ENCODE results near the gene CACHD1. TPM values are rescaled to one million over a fixed set of nuclear protein-coding genes. Genes with fewer than 3 reads are reported as not detected.
"Not testable (repeated sequence)": the region's sequence is repeated elsewhere in the genome, so short reads cannot be mapped to it uniquely, and the experiment has no call there.

Gene CACHD1
- total RNA-seq, 2 experiments from 2014 or later = 0.47 to 0.48 TPM

DNA sequence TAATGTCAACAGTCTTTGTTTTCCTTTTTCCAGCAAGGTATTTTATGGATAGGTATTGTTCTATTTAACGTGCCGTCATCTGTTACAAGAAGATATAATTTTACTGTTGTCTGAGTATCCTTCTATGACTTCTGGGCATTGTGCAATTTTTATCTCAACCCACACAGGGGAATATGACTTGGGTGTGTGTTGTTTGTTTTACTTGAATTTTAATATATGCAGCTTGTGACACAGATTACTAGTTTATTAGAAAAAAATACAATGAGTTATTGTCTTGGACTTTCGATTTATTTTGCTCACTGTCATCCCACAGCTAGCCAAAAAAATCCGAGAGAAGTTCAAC lies 111.9 kb downstream of the CACHD1 start:
- H3K4me3 Mint-ChIP-seq = no peak overlapping the region
- no peaks in the 10 kb centered on the region for H3K36me3 Mint-ChIP-seq (ENCODE audit: low read depth)
- no peak overlapping the region for H3K27ac Mint-ChIP-seq
- H3K4me1 Mint-ChIP-seq = peaks cover 5% of the 10 kb centered on the region
- CTCF ChIA-PET = no interaction called here
- no peak for DNase-seq
- POLR2A ChIA-PET = no interaction called here
- no peaks in the 10 kb centered on the region for H3K27me3 Mint-ChIP-seq
- H3K9me3 Mint-ChIP-seq = no peaks in the 10 kb centered on the region

DNA sequence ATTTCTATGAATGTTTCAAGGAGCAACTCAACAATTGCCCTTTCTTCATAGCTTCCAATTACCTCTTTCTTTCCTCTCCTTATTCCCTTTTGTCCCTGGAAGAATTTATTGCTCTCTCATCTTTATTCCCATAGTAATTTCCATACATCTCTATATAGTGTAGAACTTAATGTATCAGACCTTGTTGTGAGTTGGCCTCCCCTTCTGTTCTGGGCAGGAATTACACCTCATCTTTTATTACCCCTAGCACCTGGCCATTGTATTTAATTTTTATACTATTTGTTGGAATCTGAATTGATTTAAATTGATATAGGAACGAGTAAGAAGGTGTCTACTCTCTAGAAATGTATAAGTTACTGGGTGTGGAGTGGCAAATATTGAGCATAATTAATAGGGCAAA lies 114.5 kb downstream of the CACHD1 start:
- Mint-ChIP-seq H3K4me3 (no peak overlapping the region), H3K4me1 (peaks cover 5% of the 10 kb centered on the region), H3K9me3 (no peaks in the 10 kb centered on the region), H3K27me3 (no peaks in the 10 kb centered on the region), H3K27ac (no peak overlapping the region), H3K36me3 (ENCODE audit: low read depth) (no peaks in the 10 kb centered on the region)
- POLR2A ChIA-PET = no interaction called here
- CTCF ChIA-PET = no interaction called here
- DNase-seq = no peak

DNA sequence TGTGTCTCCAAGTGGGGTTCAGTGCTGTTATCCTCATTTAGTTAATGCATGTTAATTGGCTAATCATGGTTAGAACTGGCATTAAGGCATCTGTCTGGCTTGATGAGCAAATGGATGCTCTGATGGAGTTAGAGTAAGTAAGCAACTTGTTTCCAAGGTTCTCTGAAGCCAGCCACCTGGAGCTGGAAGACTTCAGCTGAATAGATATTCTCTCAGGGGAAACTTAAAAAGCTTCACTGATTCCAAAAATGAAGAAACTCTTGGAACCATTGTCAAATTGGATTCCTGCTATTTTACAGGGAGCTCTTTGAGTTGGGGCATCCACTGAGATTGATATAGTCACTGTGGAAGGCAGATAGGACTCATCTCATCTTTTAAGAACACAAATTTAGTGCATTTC lies 118.9 kb downstream of the CACHD1 start:
- Mint-ChIP-seq H3K36me3 (ENCODE audit: low read depth) (no peaks in the 10 kb centered on the region), H3K4me3 (no peak overlapping the region)

DNA sequence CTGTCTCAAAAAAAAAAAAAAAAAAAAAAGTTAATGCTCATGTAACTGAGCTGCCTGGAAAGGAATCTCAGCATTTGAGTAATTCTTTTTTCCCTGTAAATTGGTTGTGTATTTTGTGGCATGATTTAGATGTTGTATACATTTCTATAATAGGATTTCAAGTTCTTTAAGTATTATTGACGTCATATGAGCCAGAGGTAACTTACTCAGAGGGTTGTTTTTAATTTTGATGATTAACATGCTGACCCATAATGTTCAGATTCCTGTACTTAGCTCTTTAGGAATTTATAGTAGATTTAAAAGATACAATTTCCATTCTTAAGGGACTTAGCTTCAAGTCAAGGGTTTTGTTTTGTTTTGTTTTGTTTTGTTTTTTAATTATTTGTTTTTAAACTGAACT lies 120.4 kb downstream of the CACHD1 start:
- CTCF ChIA-PET = interaction anchor here (1.2 kb wide), 1 partner anchor 12 kb away, joined by 5 read pairs; no protein-coding TSS in a partner anchor
- POLR2A ChIA-PET = no interaction called here
- DNase-seq = no peak

More for the DNA sequence above, 118.9 kb downstream of the CACHD1 start:
- no peaks in the 10 kb centered on the region for H3K9me3 Mint-ChIP-seq
- no peak for DNase-seq
- H3K27me3 Mint-ChIP-seq = no peaks in the 10 kb centered on the region
- H3K4me1 Mint-ChIP-seq = peaks cover 5% of the 10 kb centered on the region
- ChIA-PET CTCF (interaction anchor here (1.7 kb wide), 1 partner anchor 15 kb away, joined by 3 read pairs; no protein-coding TSS in a partner anchor), POLR2A (no interaction called here)
- H3K27ac Mint-ChIP-seq = no peak overlapping the region

DNA sequence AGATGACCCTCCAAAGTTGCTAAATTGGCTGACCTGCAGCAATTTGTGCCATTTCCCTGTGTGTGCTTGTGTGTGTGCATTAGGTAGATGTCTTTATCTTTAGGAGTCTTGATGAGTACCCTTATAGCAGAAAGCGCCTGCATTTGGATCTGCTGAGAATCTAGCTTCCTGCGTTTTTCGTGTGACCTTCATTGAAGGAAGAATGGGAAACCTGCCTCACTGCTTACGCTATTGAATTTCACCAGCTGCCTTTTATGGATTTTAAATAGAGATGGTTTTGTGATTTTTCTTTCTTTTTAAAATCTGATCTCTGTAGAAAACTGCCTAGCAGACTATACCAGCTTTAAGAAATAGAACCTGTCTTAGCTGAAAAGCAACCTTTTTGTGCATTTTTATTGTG lies 124.5 kb downstream of the CACHD1 start:
- ChIA-PET POLR2A (no interaction called here), CTCF (no interaction called here)
- H3K4me3 Mint-ChIP-seq = no peak overlapping the region
- no peak overlapping the region for H3K27ac Mint-ChIP-seq
- peaks cover 1% of the 10 kb centered on the region for H3K27me3 Mint-ChIP-seq
- H3K36me3 Mint-ChIP-seq (ENCODE audit: low read depth) = no peaks in the 10 kb centered on the region
- no peak for DNase-seq
- H3K9me3 Mint-ChIP-seq = no peaks in the 10 kb centered on the region
- no peaks in the 10 kb centered on the region for H3K4me1 Mint-ChIP-seq

More for the DNA sequence above, 120.4 kb downstream of the CACHD1 start:
- Mint-ChIP-seq H3K9me3 (no peaks in the 10 kb centered on the region), H3K4me3 (no peak overlapping the region), H3K4me1 (peaks cover 4% of the 10 kb centered on the region), H3K27ac (no peak overlapping the region), H3K36me3 (ENCODE audit: low read depth) (no peaks in the 10 kb centered on the region), H3K27me3 (no peaks in the 10 kb centered on the region)

DNA sequence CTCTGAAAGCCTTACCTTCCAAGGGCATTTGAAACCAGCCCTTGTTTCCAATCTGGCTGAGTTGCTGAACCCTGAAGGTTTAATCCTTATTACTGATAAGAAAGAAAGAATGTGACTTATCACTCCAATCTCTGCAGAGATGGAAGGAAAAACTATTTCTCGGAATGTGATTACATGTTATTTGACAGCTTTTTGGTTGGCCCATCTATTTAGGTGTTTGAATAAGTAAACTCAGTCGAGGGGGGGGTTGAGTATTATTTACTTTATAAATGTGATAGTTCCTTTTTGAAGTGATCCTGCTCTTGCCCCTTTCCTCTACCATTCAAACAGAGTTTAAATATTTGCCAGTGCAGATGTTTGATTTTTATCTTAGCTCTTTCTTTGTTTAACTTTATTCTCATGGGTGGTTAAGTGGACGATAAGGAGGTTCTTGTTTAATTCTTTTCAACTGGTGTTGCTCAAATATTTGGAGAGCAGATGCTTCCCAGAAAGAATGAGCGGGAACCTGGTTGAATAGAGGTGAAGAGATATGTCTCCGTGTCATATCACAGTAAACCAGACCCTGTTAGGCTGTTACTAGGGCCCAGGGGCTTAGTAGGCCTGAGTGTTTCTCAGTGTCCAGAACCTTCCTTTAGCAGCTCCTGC lies 126.1 kb downstream of the CACHD1 start:
- DNase-seq = no peak
- Mint-ChIP-seq H3K9me3 (no peaks in the 10 kb centered on the region), H3K27ac (no peak overlapping the region), H3K4me3 (no peak overlapping the region), H3K27me3 (peaks cover 1% of the 10 kb centered on the region), H3K36me3 (ENCODE audit: low read depth) (no peaks in the 10 kb centered on the region), H3K4me1 (no peaks in the 10 kb centered on the region)
- POLR2A ChIA-PET = no interaction called here
- CTCF ChIA-PET = no interaction called here

DNA sequence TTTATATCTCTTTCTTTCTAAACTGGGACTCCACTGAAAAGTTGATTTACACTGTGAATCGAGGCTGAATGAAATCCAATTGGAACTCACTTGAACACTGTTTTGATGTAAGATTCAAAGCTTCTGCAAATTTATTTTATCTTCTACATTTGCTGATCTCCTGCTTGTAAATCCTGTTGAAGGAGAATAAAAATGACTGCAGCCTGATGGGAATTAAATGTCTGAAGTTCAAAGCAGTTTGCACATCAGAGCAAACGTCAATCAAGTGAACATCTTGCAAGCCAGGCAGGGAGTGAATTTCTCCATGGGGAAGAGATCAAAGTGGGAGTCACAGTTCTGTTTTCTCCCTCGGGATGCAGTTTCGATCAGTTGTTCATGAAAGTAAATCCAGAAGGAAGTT lies 127.2 kb downstream of the CACHD1 start:
- POLR2A ChIA-PET = no interaction called here
- no peaks in the 10 kb centered on the region for H3K36me3 Mint-ChIP-seq (ENCODE audit: low read depth)

DNA sequence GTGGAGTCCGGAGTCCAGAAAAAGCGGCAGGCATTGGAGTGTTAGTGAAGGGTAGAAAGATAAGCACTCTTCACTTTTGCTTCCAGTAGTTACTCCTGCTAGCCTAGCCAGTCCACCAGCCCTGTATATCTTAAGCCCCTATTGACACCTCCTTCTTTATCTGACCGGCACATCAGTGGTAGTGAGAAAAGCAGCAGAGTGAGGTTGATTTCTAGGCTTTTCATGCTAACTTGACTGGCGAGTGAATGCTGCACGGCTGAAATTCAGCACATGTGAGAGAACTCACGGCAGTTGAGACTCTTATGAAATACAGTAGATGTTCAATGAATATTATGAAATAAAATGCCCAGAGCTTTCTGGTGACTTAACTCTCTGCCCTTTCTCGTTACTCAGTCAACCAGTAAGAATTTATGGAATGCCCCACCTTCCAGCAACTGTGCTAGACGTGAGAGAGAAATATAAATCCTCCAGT lies 128.2 kb downstream of the CACHD1 start:
- CTCF ChIA-PET = no interaction called here
- no peak overlapping the region for H3K27ac Mint-ChIP-seq
- POLR2A ChIA-PET = no interaction called here
- H3K36me3 Mint-ChIP-seq (ENCODE audit: low read depth) = no peaks in the 10 kb centered on the region
- H3K9me3 Mint-ChIP-seq = no peaks in the 10 kb centered on the region
- no peak for DNase-seq
- no peaks in the 10 kb centered on the region for H3K4me1 Mint-ChIP-seq
- no peak overlapping the region for H3K4me3 Mint-ChIP-seq
- H3K27me3 Mint-ChIP-seq = peaks cover 1% of the 10 kb centered on the region

More for the DNA sequence above, 127.2 kb downstream of the CACHD1 start:
- Mint-ChIP-seq H3K4me3 (no peak overlapping the region), H3K27me3 (peaks cover 1% of the 10 kb centered on the region), H3K9me3 (no peaks in the 10 kb centered on the region), H3K27ac (no peak overlapping the region), H3K4me1 (no peaks in the 10 kb centered on the region)
- DNase-seq = no peak
- CTCF ChIA-PET = no interaction called here

DNA sequence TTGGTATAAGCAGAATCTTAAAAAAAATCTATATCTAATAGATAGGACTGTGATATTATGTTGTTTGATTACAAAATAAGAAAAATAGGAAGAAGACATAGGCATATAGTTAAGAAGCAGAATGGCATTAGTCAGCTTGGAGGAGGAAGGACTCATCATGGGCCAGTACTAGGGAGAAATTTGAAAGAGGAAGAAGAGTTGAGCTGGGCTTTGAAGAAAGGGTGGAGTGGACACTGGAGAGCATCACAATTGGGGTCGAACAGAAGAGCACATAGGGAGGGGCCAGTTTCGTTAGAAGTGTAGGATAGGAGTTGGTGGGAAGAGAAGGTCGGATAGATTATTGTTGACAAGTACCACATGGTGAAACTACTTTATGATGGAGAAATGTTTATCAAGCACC lies 129.3 kb downstream of the CACHD1 start:
- ChIA-PET CTCF (no interaction called here), POLR2A (no interaction called here)
- no peaks in the 10 kb centered on the region for H3K9me3 Mint-ChIP-seq
- no peak overlapping the region for H3K4me3 Mint-ChIP-seq
- H3K27me3 Mint-ChIP-seq = peaks cover 1% of the 10 kb centered on the region
- H3K27ac Mint-ChIP-seq = no peak overlapping the region
- no peaks in the 10 kb centered on the region for H3K4me1 Mint-ChIP-seq
- no peaks in the 10 kb centered on the region for H3K36me3 Mint-ChIP-seq (ENCODE audit: low read depth)
- DNase-seq = no peak

DNA sequence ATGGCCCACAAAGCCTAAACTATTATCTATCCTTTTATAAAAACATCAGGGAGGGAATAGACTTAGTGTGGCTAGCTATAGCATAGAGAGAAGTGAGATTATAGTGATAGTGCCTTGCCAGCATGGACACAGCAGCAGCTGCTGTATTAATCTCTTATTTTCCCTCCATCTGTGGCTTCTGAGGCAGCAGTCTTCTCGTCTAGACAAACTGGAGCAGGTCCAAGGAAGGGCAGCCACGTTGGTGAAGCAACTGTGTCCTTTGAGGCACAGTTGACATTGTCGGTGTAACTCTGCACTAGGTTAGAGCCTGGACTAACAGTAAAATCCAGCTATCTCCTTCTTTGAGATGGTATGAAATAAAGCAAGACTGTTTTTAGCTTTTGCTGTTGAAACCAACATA lies 131.3 kb downstream of the CACHD1 start:
- DNase-seq = no peak
- H3K9me3 Mint-ChIP-seq = no peaks in the 10 kb centered on the region
- H3K4me3 Mint-ChIP-seq = no peak overlapping the region
- POLR2A ChIA-PET = no interaction called here
- peaks cover 1% of the 10 kb centered on the region for H3K27me3 Mint-ChIP-seq
- H3K36me3 Mint-ChIP-seq (ENCODE audit: low read depth) = no peaks in the 10 kb centered on the region
- no peaks in the 10 kb centered on the region for H3K4me1 Mint-ChIP-seq
- H3K27ac Mint-ChIP-seq = no peak overlapping the region
- CTCF ChIA-PET = interaction anchor here (0.6 to 1.7 kb wide), 2 partner anchors 11 to 87 kb away, joined by 3 to 5 read pairs; no protein-coding TSS in a partner anchor

DNA sequence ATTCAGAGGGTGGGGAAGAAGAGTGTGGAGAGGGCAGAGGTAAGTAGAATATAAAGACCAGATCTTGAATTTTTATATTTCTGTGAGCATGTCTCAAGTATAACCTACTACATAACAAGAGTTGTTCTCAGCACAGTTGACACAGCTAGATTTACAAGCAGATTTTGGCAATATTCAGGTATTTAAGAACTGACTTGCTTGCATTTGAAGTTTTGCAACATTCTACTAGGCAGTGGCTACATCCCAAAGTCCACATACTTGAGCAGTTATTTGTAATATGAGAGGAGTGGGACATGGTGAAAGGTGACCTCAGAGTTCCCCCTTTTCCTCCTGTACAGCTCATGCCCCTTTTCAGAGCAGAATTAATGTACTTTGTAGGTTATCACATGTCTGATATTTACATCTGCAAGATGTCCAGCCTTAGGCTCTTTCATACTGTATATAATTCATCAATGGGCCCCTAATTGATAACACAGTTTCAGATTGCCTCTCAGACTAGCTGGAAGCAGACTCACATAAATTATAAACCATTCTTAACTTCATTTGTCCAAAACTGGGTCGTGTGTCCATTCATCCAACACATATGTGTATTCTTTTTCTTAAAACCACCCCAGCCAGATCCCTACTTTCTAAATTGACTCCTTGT lies 138.2 kb downstream of the CACHD1 start:
- ChIA-PET CTCF (no interaction called here), POLR2A (no interaction called here)
- Mint-ChIP-seq H3K9me3 (peaks cover 14% of the 10 kb centered on the region), H3K27ac (no peak overlapping the region), H3K36me3 (ENCODE audit: low read depth) (no peaks in the 10 kb centered on the region), H3K27me3 (no peaks in the 10 kb centered on the region), H3K4me3 (no peak overlapping the region), H3K4me1 (no peaks in the 10 kb centered on the region)
- DNase-seq = no peak

DNA sequence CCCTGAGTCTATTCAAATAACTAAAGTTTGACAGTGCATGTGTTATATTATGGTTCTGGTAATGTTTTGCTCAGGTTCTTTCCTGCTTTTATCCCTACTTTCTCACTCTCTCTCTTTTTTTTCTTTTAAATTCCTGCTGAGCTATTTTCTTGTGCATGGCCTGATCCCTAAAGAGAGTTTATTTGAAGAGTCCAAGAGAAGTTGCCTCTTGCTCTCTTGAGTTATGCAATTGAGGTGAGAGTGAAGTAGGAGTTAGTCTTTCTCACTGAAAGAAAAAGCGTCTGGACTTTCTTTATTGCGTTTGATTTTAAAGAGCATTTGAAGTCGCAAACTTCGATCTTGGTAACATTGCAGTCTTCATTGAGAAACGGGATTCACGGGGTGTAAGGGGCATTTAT lies 138.7 kb downstream of the CACHD1 start:
- H3K36me3 Mint-ChIP-seq (ENCODE audit: low read depth) = no peaks in the 10 kb centered on the region
- DNase-seq = no peak
- ChIA-PET CTCF (no interaction called here), POLR2A (no interaction called here)
- no peak overlapping the region for H3K27ac Mint-ChIP-seq
- H3K4me1 Mint-ChIP-seq = no peaks in the 10 kb centered on the region
- no peak overlapping the region for H3K4me3 Mint-ChIP-seq
- H3K9me3 Mint-ChIP-seq = peaks cover 14% of the 10 kb centered on the region
- H3K27me3 Mint-ChIP-seq = no peaks in the 10 kb centered on the region

DNA sequence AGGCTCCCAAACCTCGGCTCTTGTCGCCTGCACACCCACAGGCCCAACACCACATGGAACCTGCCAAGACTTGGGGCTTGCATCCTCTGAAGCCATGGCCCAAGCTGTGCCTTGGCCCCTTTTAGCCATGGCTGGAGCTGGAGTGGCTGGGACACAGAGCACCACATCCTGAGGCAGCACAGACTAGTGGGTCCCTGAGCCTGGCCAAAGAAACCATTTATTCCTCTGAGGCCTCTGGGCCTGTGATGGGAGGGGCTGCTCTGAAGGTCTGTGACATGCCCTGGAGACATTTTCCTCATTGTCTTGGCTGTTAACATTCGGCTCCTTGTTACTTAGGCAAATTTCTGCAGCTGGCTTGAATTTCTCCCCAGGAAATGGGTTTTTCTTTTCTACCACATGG lies 141.0 kb downstream of the CACHD1 start:
- H3K27me3 Mint-ChIP-seq; H3K4me1 Mint-ChIP-seq; H3K27ac Mint-ChIP-seq; DNase-seq; H3K4me3 Mint-ChIP-seq; CTCF ChIA-PET; POLR2A ChIA-PET; H3K36me3 Mint-ChIP-seq (ENCODE audit: low read depth): not testable (repeated sequence)
- H3K9me3 Mint-ChIP-seq = peaks cover 14% of the 10 kb centered on the region

DNA sequence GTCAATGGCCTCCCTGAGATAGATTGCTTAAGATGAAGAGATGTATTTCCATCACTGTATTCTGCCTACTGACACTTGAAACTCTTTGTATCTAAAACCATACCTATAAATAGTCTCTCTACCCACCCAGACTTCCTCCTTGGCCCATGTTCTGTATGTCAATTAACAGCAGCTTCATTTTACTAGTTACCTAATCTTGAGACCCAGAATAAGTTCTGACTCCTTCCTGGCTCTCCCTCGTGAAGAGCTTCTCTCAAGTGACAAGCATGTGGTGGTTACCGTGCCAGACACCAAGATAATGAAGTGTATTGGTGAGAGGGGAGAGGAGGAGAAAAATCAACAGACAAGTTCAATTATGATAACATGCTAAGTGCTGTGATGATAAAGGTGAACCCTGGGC lies 146.1 kb downstream of the CACHD1 start:
- no peak overlapping the region for H3K4me3 Mint-ChIP-seq
- no peak for DNase-seq
- peaks cover 2% of the 10 kb centered on the region for H3K27me3 Mint-ChIP-seq
- ChIA-PET CTCF (no interaction called here), POLR2A (no interaction called here)
- H3K27ac Mint-ChIP-seq = no peak overlapping the region
- peaks cover 5% of the 10 kb centered on the region for H3K4me1 Mint-ChIP-seq
- H3K9me3 Mint-ChIP-seq = peaks cover 9% of the 10 kb centered on the region
- no peaks in the 10 kb centered on the region for H3K36me3 Mint-ChIP-seq (ENCODE audit: low read depth)

All from activated CD4-positive, alpha-beta T cell treated with anti-CD3 and anti-CD28 coated beads, Interleukin-2, amount 10 ng/mL, durations not matched to agents 7 days and 5 days (primary cell).